Loucy (cell line): ENCODE measurements around the gene MAB21L4.

Source experiments
- EZH2phosphoT487 ChIP-seq: fragments of 200-600 bp; IDR thresholded peaks from 2 replicates; pipeline ENCODE4 v1.6.1; 2018; ENCODE audit warnings: antibody characterized with exemption, mild to moderate bottlenecking, moderate library complexity, borderline replicate concordance
- TF ChIP-seq, protein P1 (sequence below): fragments of 200-600 bp; sonication (generic); conservative IDR thresholded peaks from 2 replicates; pipeline ENCODE4 v1.5.1; 2014; ENCODE audit warnings: mild to moderate bottlenecking, antibody characterized with exemption, low read length

DNA sequence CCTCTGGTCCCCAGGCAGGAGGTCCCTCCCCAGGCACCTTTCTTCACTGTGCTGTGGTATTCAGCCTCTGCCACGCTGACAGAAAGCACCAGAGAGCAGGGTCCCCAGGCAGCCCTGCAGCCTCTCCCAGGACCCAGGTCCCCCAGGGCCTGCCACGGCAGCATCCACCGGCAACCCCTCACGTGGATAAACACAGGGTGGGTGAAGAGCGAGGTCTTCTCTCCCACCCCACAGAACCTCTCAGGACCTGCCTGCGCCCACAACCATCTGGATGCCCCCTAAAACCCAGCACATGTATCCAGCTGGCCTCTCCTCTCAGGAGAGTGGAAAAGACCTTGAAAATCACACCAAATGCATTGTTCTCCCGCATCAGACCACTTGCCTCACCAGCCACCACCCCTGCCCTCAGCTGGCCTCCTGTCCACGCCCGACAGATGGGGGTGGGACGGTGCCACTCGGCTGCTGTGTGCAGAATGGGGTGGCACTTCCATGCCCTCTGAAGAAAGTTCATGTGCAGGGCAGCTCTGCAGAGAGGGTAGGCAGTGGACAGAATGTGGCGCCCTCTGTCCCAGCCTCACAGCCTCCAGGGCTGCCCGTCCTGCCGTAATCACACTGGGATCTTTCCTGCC, 6.1 kb upstream of the MAB21L4 start:
- TF ChIP-seq, protein P1, sequence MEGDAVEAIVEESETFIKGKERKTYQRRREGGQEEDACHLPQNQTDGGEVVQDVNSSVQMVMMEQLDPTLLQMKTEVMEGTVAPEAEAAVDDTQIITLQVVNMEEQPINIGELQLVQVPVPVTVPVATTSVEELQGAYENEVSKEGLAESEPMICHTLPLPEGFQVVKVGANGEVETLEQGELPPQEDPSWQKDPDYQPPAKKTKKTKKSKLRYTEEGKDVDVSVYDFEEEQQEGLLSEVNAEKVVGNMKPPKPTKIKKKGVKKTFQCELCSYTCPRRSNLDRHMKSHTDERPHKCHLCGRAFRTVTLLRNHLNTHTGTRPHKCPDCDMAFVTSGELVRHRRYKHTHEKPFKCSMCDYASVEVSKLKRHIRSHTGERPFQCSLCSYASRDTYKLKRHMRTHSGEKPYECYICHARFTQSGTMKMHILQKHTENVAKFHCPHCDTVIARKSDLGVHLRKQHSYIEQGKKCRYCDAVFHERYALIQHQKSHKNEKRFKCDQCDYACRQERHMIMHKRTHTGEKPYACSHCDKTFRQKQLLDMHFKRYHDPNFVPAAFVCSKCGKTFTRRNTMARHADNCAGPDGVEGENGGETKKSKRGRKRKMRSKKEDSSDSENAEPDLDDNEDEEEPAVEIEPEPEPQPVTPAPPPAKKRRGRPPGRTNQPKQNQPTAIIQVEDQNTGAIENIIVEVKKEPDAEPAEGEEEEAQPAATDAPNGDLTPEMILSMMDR, result no peak
- no peak for TF ChIP-seq EZH2phosphoT487
